HEK293 (cell line): ENCODE measurements around the gene RTF2.

ENCODE experiments used
- AEBP2 ChIP-seq: fragments of 450-650 bp; formaldehyde crosslinking; IDR thresholded peaks from 2 replicates; pipeline ENCODE4 v1.5.1; 2016; ENCODE audit warnings: missing biosample characterization, missing genetic modification characterization, borderline replicate concordance
- KLF16 ChIP-seq: fragments of 450-650 bp; formaldehyde crosslinking; IDR thresholded peaks from 2 replicates; pipeline ENCODE4 v1.5.1; 2017; ENCODE audit warnings: missing biosample characterization, missing genetic modification characterization
- MZF1 ChIP-seq: fragments of 450-650 bp; formaldehyde crosslinking; IDR thresholded peaks from 2 replicates; pipeline ENCODE4 v1.5.1; 2017; ENCODE audit warnings: missing biosample characterization, missing genetic modification characterization, borderline replicate concordance
- OSR2 ChIP-seq: fragments of 450-650 bp; formaldehyde crosslinking; IDR thresholded peaks from 2 replicates; pipeline ENCODE4 v1.5.1; 2016; ENCODE audit warnings: missing biosample characterization, missing genetic modification characterization
- REST ChIP-seq: fragments of 450-650 bp; formaldehyde crosslinking; IDR thresholded peaks from 2 replicates; pipeline ENCODE4 v1.5.1; 2016; ENCODE audit warnings: missing biosample characterization, missing genetic modification characterization
- SCRT1 ChIP-seq: fragments of 450-650 bp; formaldehyde crosslinking; IDR thresholded peaks from 2 replicates; pipeline ENCODE4 v1.5.1; 2016; ENCODE audit warnings: missing biosample characterization, missing genetic modification characterization, borderline replicate concordance
- SP3 ChIP-seq: fragments of 450-650 bp; formaldehyde crosslinking; IDR thresholded peaks from 2 replicates; pipeline ENCODE4 v1.5.1; 2016; ENCODE audit warnings: missing biosample characterization, missing genetic modification characterization
- YY1 ChIP-seq: fragments of 450-650 bp; formaldehyde crosslinking; IDR thresholded peaks from 2 replicates; pipeline ENCODE4 v1.5.1; 2018; ENCODE audit warnings: missing biosample characterization, missing genetic modification characterization
- ZBTB1 ChIP-seq: fragments of 450-650 bp; formaldehyde crosslinking; IDR thresholded peaks from 2 replicates; pipeline ENCODE4 v1.5.1; 2016; ENCODE audit warnings: missing biosample characterization, missing genetic modification characterization
- ZBTB20 ChIP-seq: fragments of 450-650 bp; formaldehyde crosslinking; IDR thresholded peaks from 2 replicates; pipeline ENCODE4 v1.5.1; 2016; ENCODE audit warnings: missing biosample characterization, missing genetic modification characterization
- ZBTB49 ChIP-seq: fragments of 450-650 bp; formaldehyde crosslinking; IDR thresholded peaks from 2 replicates; pipeline ENCODE4 v1.5.1; 2016; ENCODE audit warnings: missing biosample characterization, missing genetic modification characterization, low read depth
- ZBTB7A ChIP-seq: fragments of 450-650 bp; formaldehyde crosslinking; IDR thresholded peaks from 2 replicates; pipeline ENCODE4 v1.5.1; 2016; ENCODE audit warnings: low read depth, missing biosample characterization, missing genetic modification characterization
- ZFHX2 ChIP-seq: fragments of 450-650 bp; formaldehyde crosslinking; conservative IDR thresholded peaks from 2 replicates; pipeline ENCODE4 v1.5.1; 2016; ENCODE audit warnings: missing biosample characterization, missing genetic modification characterization
- ZIC2 ChIP-seq: fragments of 450-650 bp; formaldehyde crosslinking; IDR thresholded peaks from 2 replicates; pipeline ENCODE4 v1.5.1; 2016; ENCODE audit warnings: missing biosample characterization, missing genetic modification characterization
- ZNF184 ChIP-seq: fragments of 450-650 bp; IDR thresholded peaks from 2 replicates; pipeline ENCODE4 v1.5.1; 2018; ENCODE audit warnings: missing biosample characterization, mild to moderate bottlenecking, missing genetic modification characterization
- ZNF274 ChIP-seq, 2 experiments: fragments of 200-500 bp in 1 of 2; fragments of 450-650 bp in 1 of 2; sonication (Bioruptor generic) in 1 of 2; formaldehyde crosslinking in 1 of 2; IDR thresholded peaks; 2 replicates each; pipeline versions ENCODE4 v1.5.1 to v1.6.1; 2014 to 2016; ENCODE audit warnings: borderline replicate concordance in 1 of 2, inconsistent platforms in 1 of 2, low read length in 1 of 2, missing biosample characterization in 1 of 2, missing genetic modification characterization in 1 of 2
- ZNF280C ChIP-seq: fragments of 450-650 bp; formaldehyde crosslinking; IDR thresholded peaks from 2 replicates; pipeline ENCODE4 v1.5.1; 2016; ENCODE audit warnings: missing biosample characterization, missing genetic modification characterization
- ZNF335 ChIP-seq: fragments of 450-650 bp; formaldehyde crosslinking; conservative IDR thresholded peaks from 2 replicates; pipeline ENCODE4 v1.5.1; 2016; ENCODE audit warnings: missing biosample characterization, missing genetic modification characterization
- ZNF341 ChIP-seq: fragments of 450-650 bp; formaldehyde crosslinking; IDR thresholded peaks from 2 replicates; pipeline ENCODE4; 2016; ENCODE audit warnings: low read depth, missing biosample characterization, missing genetic modification characterization
- ZNF350 ChIP-seq: fragments of 450-650 bp; formaldehyde crosslinking; IDR thresholded peaks from 2 replicates; pipeline ENCODE4 v1.5.0; 2017; ENCODE audit warnings: missing biosample characterization, mild to moderate bottlenecking, missing genetic modification characterization
- ZNF37A ChIP-seq: fragments of 450-650 bp; IDR thresholded peaks from 2 replicates; pipeline ENCODE4 v1.5.1; 2018; ENCODE audit warnings: missing biosample characterization, missing genetic modification characterization
- ZNF416 ChIP-seq: fragments of 450-650 bp; formaldehyde crosslinking; IDR thresholded peaks from 2 replicates; pipeline ENCODE4 v1.5.1; 2016; ENCODE audit warnings: missing biosample characterization, missing genetic modification characterization
- ZNF426 ChIP-seq: fragments of 450-650 bp; formaldehyde crosslinking; IDR thresholded peaks from 2 replicates; pipeline ENCODE4 v1.5.1; 2017; ENCODE audit warnings: missing biosample characterization, missing genetic modification characterization, mild to moderate bottlenecking, inconsistent platforms, moderate library complexity
- ZNF473 ChIP-seq: fragments of 450-650 bp; formaldehyde crosslinking; IDR thresholded peaks from 2 replicates; pipeline ENCODE4 v1.5.1; 2017; ENCODE audit warnings: missing biosample characterization, missing genetic modification characterization
- ZNF548 ChIP-seq: fragments of 450-650 bp; formaldehyde crosslinking; IDR thresholded peaks from 2 replicates; pipeline ENCODE4 v1.5.1; 2016; ENCODE audit warnings: missing biosample characterization, missing genetic modification characterization
- ZNF571 ChIP-seq: fragments of 450-650 bp; formaldehyde crosslinking; IDR thresholded peaks from 2 replicates; pipeline ENCODE4 v1.5.0; 2017; ENCODE audit warnings: missing biosample characterization, missing genetic modification characterization
- ZNF658 ChIP-seq: fragments of 450-650 bp; formaldehyde crosslinking; IDR thresholded peaks from 2 replicates; pipeline ENCODE4; 2016; ENCODE audit warnings: missing biosample characterization, missing genetic modification characterization
- ZNF704 ChIP-seq: fragments of 450-650 bp; formaldehyde crosslinking; IDR thresholded peaks from 2 replicates; pipeline ENCODE4 v1.5.1; 2016; ENCODE audit warnings: missing biosample characterization, missing genetic modification characterization
- ZSCAN18 ChIP-seq: fragments of 450-650 bp; formaldehyde crosslinking; IDR thresholded peaks from 2 replicates; pipeline ENCODE4 v1.5.1; 2016; ENCODE audit warnings: missing biosample characterization, missing genetic modification characterization

Gene RTF2

GRCh38 chr20:56554869-56555268 lies 86.4 kb downstream of the RTF2 start (continued):
- no peak for TF ChIP-seq AEBP2 (tag by site-specific recombination)
- no peak for TF ChIP-seq ZNF473 (tag by site-specific recombination)
- TF ChIP-seq ZSCAN18 (tag by site-specific recombination), result no peak
- no peak for TF ChIP-seq YY1 (tag by site-specific recombination)
- TF ChIP-seq ZNF548 (tag by site-specific recombination), result no peak
- TF ChIP-seq REST (tag by site-specific recombination), result no peak
- TF ChIP-seq ZNF426 (tag by site-specific recombination), result no peak
- TF ChIP-seq ZNF280C, result no peak
- no peak for TF ChIP-seq ZNF658 (tag by site-specific recombination)
- TF ChIP-seq ZNF571 (tag by site-specific recombination), result no peak
- no peak for TF ChIP-seq ZNF416 (tag by site-specific recombination)
- TF ChIP-seq ZNF350 (tag by site-specific recombination), result no peak
- TF ChIP-seq ZIC2 (tag by site-specific recombination), result no peak
- TF ChIP-seq ZNF341, result no peak
- TF ChIP-seq SP3, result peak; percentile 21; the same call in 1 of the 2 replicates
- no peak for TF ChIP-seq ZNF274 (IDR thresholded peaks at IDR 0.05; ENCODE audit: low read length)
- TF ChIP-seq ZNF274 (tag by site-specific recombination; IDR thresholded peaks at IDR 0.05; ENCODE audit: borderline replicate concordance), result no peak
- peak; percentile 63; the same call in 1 of the 2 replicates for TF ChIP-seq OSR2 (tag by site-specific recombination)
- peak; percentile 41; the same call in 1 of the 2 replicates for TF ChIP-seq KLF16 (tag by site-specific recombination)
- TF ChIP-seq ZBTB7A (tag by site-specific recombination), result no peak
- TF ChIP-seq ZBTB1, result no peak
- TF ChIP-seq ZNF335 (tag by site-specific recombination), result no peak; the same call in 1 of the 2 replicates
- no peak for TF ChIP-seq ZBTB20
- no peak for TF ChIP-seq ZBTB49 (tag by site-specific recombination)
- TF ChIP-seq SCRT1, result no peak
- TF ChIP-seq MZF1 (tag by site-specific recombination), result no peak
- peak; percentile 74; the same call in 1 of the 2 replicates for TF ChIP-seq ZNF184
- no peak for TF ChIP-seq ZFHX2 (tag by site-specific recombination)
- no peak for TF ChIP-seq ZNF37A (tag by site-specific recombination)
- no peak for TF ChIP-seq ZNF704 (tag by site-specific recombination)
